Measurements from ENCODE around the gene TTC8. TPM values are rescaled to one million over a fixed set of nuclear protein-coding genes. Genes with fewer than 3 reads are reported as not detected.

Gene TTC8
- polyA plus RNA-seq, 1 of the 3 experiments (the other 2 are of a cell fraction): 51.6 TPM

GRCh38 chr14:88831284-88831683 is 6.8 kb downstream of the TTC8 start:
- Histone ChIP-seq H2AFZ (ENCODE audit: low read depth) (no peak overlapping the region), H3K27ac (ENCODE audit: low read depth in 2 of 2, low read length in 1 of 2) (peak overlapping the region; percentile 81 to 100; a peak in 3 of 4 replicates), H3F3A (replicated peaks; ENCODE audit: insufficient read depth) (peaks cover 37% of the 10 kb centered on the region), H3K79me2 (ENCODE audit: insufficient read depth) (peaks cover 71% of the 10 kb centered on the region), H3K4me2 (no peak overlapping the region), H4K20me1 (ENCODE audit: insufficient read depth) (no peaks in the 10 kb centered on the region), H3K36me3 (replicated peaks in 1 of 2; ENCODE audit: control insufficient read depth in 1 of 2, insufficient read depth in 2 of 2, low read length in 1 of 2) (peaks cover 0 to 8% of the 10 kb centered on the region in 2 experiments), H3K9me2 (no peaks in the 10 kb centered on the region), H3K4me1 (ENCODE audit: control insufficient read depth in 1 of 2, insufficient read depth in 2 of 2, low read depth in 1 of 2, low read length in 1 of 2) (peaks cover 28 to 66% of the 10 kb centered on the region in 2 experiments), H3K4me3 (ENCODE audit: low read depth in 2 of 2, low read length in 1 of 2) (no peak overlapping the region), H3K9me3 (no peaks in the 10 kb centered on the region), H3K9ac (no peak overlapping the region), H3K27me3 (ENCODE audit: insufficient read depth) (no peaks in the 10 kb centered on the region)
- ChIA-PET POLR2A (no interaction called here), CTCF (no interaction called here)
- TF ChIP-seq MAX (IDR thresholded peaks at IDR 0.05; ENCODE audit: low read depth): no peak
- peak; percentile 23; the same call in 1 of the 2 replicates for TF ChIP-seq PBX3 (IDR thresholded peaks at IDR 0.05)
- no peak for TF ChIP-seq GATA2 (CRISPR knock-in tag; IDR thresholded peaks at IDR 0.05)
- peak; percentile 82 for TF ChIP-seq NFIC (IDR thresholded peaks at IDR 0.05; ENCODE audit: borderline replicate concordance)
- peak; percentile 72; the same call in 1 of the 2 replicates for TF ChIP-seq FOSL2 (IDR thresholded peaks at IDR 0.05; ENCODE audit: borderline replicate concordance, low read depth)
- peak; percentile 54 for TF ChIP-seq TCF12 (IDR thresholded peaks at IDR 0.05)
- TF ChIP-seq JUND (IDR thresholded peaks at IDR 0.05): peak; percentile 79
- no peak for TF ChIP-seq EP300 (IDR thresholded peaks at IDR 0.05; ENCODE audit: borderline replicate concordance in 1 of 2, low read depth in 1 of 2, low read length in 1 of 2)
- no peak for DNase-seq

- H3K4me1 ChIP-seq (ENCODE audit: control insufficient read depth in 1 of 2, insufficient read depth in 2 of 2, low read depth in 1 of 2, low read length in 1 of 2): peaks cover 13 to 54% of the 10 kb centered on the region in 2 experiments
- peak overlapping the region in 1 of 2 experiments; percentile 24; a peak in 1 of 4 replicates for H3K4me3 ChIP-seq (ENCODE audit: low read depth in 2 of 2, low read length in 1 of 2)
- no peaks in the 10 kb centered on the region for H3K9me3 ChIP-seq
- H3K36me3 ChIP-seq (replicated peaks in 1 of 2; ENCODE audit: control insufficient read depth in 1 of 2, insufficient read depth in 2 of 2, low read length in 1 of 2): peaks cover 0 to 14% of the 10 kb centered on the region in 2 experiments
- no peaks in the 10 kb centered on the region for H4K20me1 ChIP-seq (ENCODE audit: insufficient read depth)
- H3K27me3 ChIP-seq (ENCODE audit: insufficient read depth): no peaks in the 10 kb centered on the region
- peak overlapping the region; percentile 77 to 100 for H3K27ac ChIP-seq (ENCODE audit: low read depth in 2 of 2, low read length in 1 of 2)
- POLR2A ChIA-PET: interaction anchor here (1.2 to 1.3 kb wide), 2 partner anchors 10 to 69 kb away, joined by 5 to 10 read pairs; partner anchors contain the start of gene TTC8
- H2AFZ ChIP-seq (ENCODE audit: low read depth): no peak overlapping the region
- DNase-seq: no peak
- H3F3A ChIP-seq (replicated peaks; ENCODE audit: insufficient read depth): peaks cover 37% of the 10 kb centered on the region
- H3K9ac ChIP-seq: peak overlapping the region; percentile 11; the same call in 1 of the 2 replicates
- H3K79me2 ChIP-seq (ENCODE audit: insufficient read depth): peaks cover 55% of the 10 kb centered on the region
- peak overlapping the region; percentile 53 for H3K4me2 ChIP-seq
- CTCF ChIA-PET: interaction anchor here (1.3 kb wide), 1 partner anchor 10 kb away, joined by 4 read pairs; no protein-coding TSS in a partner anchor
- no peaks in the 10 kb centered on the region for H3K9me2 ChIP-seq
- TF ChIP-seq TEAD4 (IDR thresholded peaks at IDR 0.05; ENCODE audit: borderline replicate concordance, insufficient read depth): no peak
- TF ChIP-seq CTCF (IDR thresholded peaks at IDR 0.05): no peak
- no peak for TF ChIP-seq FOXM1 (IDR thresholded peaks at IDR 0.05; ENCODE audit: low read depth)
- 0 out of 2 replicates have a peak, but pooled peaks have one; percentile 22 for TF ChIP-seq PBX3 (IDR thresholded peaks at IDR 0.05)
- TF ChIP-seq ZBTB33 (IDR thresholded peaks at IDR 0.05; ENCODE audit: borderline replicate concordance, low read depth): no peak
These were observed 10.5 kb downstream of the TTC8 start for GRCh38 chr14:88834883-88835431.

Data from SK-N-SH (cell line).